ENCODE data around the gene DUSP16.
"Not testable (repeated sequence)": the region's sequence is repeated elsewhere in the genome, so short reads cannot be mapped to it uniquely, and the experiment has no call there.

Gene DUSP16

DNA sequence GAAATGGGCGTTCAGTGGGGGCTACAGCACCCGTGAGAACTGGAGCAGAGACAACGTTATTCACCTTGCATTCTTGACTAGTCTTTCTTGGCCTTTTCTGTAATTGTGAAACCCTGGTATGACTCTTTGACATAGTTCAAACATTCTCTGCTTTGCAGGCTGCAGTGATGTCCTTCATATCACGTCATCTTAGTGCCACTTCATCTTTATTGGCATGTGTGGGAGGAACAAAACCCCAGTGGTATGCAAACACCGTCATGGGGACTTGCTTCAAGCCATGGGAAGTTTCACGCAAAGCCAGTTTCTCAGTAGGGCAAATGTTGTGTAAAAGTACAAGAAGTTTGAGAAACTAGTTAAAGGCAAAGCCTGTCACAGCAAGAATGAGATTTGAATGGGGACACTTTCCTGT lies 20.2 kb upstream of the DUSP16 start:
- Histone ChIP-seq H3K4me2 (ENCODE audit: insufficient read depth, low read length) (no peak overlapping the region), H3K27ac (ENCODE audit: low read length) (no peak overlapping the region), H3K4me3 (ENCODE audit: low read depth in 1 of 2, low read length in 2 of 2) (no peak overlapping the region), H3K36me3 (ENCODE audit: insufficient read depth, low read length) (no peaks in the 10 kb centered on the region), H3K4me1 (ENCODE audit: insufficient read depth, low read length) (no peaks in the 10 kb centered on the region), H4K20me1 (ENCODE audit: insufficient read depth, low read length) (no peaks in the 10 kb centered on the region), H3K27me3 (ENCODE audit: insufficient read depth, low read length, poor library complexity) (peaks cover 18% of the 10 kb centered on the region), H3K9ac (ENCODE audit: low read depth, low read length) (no peak overlapping the region), H3K9me3 (ENCODE audit: insufficient read depth, low read length, severe bottlenecking) (no peaks in the 10 kb centered on the region), H2AFZ (ENCODE audit: low read depth, low read length) (no peak overlapping the region), H3K79me2 (ENCODE audit: insufficient read depth, low read length) (no peaks in the 10 kb centered on the region)
- DNase-seq (no peak), ATAC-seq (ENCODE audit: insufficient read depth, low read depth) (no peak)
- no peak for TF ChIP-seq EZH2 (IDR thresholded peaks at IDR 0.05; ENCODE audit: borderline replicate concordance, low read depth, low read length, severe bottlenecking)
- TF ChIP-seq, protein P1, sequence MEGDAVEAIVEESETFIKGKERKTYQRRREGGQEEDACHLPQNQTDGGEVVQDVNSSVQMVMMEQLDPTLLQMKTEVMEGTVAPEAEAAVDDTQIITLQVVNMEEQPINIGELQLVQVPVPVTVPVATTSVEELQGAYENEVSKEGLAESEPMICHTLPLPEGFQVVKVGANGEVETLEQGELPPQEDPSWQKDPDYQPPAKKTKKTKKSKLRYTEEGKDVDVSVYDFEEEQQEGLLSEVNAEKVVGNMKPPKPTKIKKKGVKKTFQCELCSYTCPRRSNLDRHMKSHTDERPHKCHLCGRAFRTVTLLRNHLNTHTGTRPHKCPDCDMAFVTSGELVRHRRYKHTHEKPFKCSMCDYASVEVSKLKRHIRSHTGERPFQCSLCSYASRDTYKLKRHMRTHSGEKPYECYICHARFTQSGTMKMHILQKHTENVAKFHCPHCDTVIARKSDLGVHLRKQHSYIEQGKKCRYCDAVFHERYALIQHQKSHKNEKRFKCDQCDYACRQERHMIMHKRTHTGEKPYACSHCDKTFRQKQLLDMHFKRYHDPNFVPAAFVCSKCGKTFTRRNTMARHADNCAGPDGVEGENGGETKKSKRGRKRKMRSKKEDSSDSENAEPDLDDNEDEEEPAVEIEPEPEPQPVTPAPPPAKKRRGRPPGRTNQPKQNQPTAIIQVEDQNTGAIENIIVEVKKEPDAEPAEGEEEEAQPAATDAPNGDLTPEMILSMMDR (IDR thresholded peaks at IDR 0.05; ENCODE audit: borderline replicate concordance, extremely low read depth, low read length, poor library complexity, severe bottlenecking): no peak

DNA sequence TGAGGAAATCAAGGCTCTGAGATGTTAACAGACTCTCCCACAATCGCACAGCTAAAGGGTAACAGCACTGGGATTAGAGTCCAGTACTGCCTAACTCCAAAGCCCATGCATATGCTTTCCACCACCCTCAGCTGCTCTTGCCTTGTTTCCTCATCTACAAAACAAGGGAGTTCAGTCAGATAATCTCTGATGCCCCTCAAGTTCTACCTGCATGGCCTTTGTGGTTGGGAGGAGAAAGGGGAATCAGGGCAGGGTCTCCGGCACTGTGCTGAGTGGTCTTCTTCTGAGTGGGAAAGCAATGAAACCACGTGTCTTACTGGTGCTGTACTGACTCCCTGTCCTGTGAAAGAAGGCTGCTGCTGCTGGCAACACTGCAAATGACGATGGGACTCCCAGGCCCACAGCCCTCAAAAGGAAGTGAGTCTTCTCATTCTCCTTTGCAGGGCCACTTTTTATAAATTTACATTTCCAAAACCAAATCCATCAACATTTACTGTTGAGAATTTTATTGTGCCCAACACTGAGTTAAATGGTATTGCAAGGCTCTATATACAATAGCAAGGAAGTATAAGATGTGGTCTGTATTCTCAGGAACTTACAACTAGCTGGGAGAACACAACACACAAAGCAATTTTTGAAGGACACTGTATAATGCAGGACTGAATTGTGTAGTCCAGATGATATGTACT lies 19.7 kb upstream of the DUSP16 start:
- H3K27ac ChIP-seq (ENCODE audit: low read length): no peak overlapping the region
- no peak for DNase-seq
- no peak overlapping the region for H3K4me3 ChIP-seq (ENCODE audit: low read depth in 1 of 2, low read length in 2 of 2)
- TF ChIP-seq EZH2 (IDR thresholded peaks at IDR 0.05; ENCODE audit: borderline replicate concordance, low read depth, low read length, severe bottlenecking): no peak
- TF ChIP-seq, protein P1 (IDR thresholded peaks at IDR 0.05; ENCODE audit: borderline replicate concordance, extremely low read depth, low read length, poor library complexity, severe bottlenecking): no peak
- no peaks in the 10 kb centered on the region for H3K79me2 ChIP-seq (ENCODE audit: insufficient read depth, low read length)
- H4K20me1 ChIP-seq (ENCODE audit: insufficient read depth, low read length): no peaks in the 10 kb centered on the region
- H2AFZ ChIP-seq (ENCODE audit: low read depth, low read length): no peak overlapping the region
- no peaks in the 10 kb centered on the region for H3K4me1 ChIP-seq (ENCODE audit: insufficient read depth, low read length)
- H3K36me3 ChIP-seq (ENCODE audit: insufficient read depth, low read length): no peaks in the 10 kb centered on the region
- peaks cover 19% of the 10 kb centered on the region for H3K27me3 ChIP-seq (ENCODE audit: insufficient read depth, low read length, poor library complexity)
- H3K4me2 ChIP-seq (ENCODE audit: insufficient read depth, low read length): no peak overlapping the region
- H3K9ac ChIP-seq (ENCODE audit: low read depth, low read length): no peak overlapping the region
- ATAC-seq (ENCODE audit: insufficient read depth, low read depth): no peak
- H3K9me3 ChIP-seq (ENCODE audit: insufficient read depth, low read length, severe bottlenecking): no peaks in the 10 kb centered on the region

GRCh38 chr12:12580716-12581115 lies 18.1 kb upstream of the DUSP16 start:
- H4K20me1 ChIP-seq (ENCODE audit: insufficient read depth, low read length); DNase-seq; H3K4me1 ChIP-seq (ENCODE audit: insufficient read depth, low read length); ATAC-seq (ENCODE audit: insufficient read depth, low read depth); H3K79me2 ChIP-seq (ENCODE audit: insufficient read depth, low read length); H3K27ac ChIP-seq (ENCODE audit: low read length); H3K9me3 ChIP-seq (ENCODE audit: insufficient read depth, low read length, severe bottlenecking); H3K36me3 ChIP-seq (ENCODE audit: insufficient read depth, low read length); H3K9ac ChIP-seq (ENCODE audit: low read depth, low read length); H3K4me2 ChIP-seq (ENCODE audit: insufficient read depth, low read length); H2AFZ ChIP-seq (ENCODE audit: low read depth, low read length); H3K4me3 ChIP-seq (ENCODE audit: low read depth in 1 of 2, low read length in 2 of 2): not testable (repeated sequence)
- peaks cover 13% of the 10 kb centered on the region for H3K27me3 ChIP-seq (ENCODE audit: insufficient read depth, low read length, poor library complexity)

DNA sequence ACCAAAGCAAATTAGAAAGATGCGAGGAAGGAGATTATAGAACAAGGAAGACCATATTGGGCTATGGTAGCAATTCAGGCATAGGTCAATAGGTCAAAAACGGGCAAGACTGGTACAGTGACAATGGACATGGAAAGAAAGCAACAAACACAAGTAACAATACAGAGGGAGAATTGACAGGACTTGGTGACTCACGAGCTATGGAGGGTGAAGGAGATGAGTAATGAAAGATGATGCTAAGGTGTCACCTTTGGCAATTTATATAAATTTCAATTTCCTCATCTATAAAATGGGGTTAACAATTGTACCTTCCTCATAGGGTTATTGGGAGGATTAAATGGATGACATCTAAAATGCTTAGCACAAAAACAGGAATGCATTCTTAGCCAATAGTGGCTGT lies 15.1 kb upstream of the DUSP16 start:
- TF ChIP-seq, protein P1 (IDR thresholded peaks at IDR 0.05; ENCODE audit: borderline replicate concordance, extremely low read depth, low read length, poor library complexity, severe bottlenecking): no peak
- TF ChIP-seq EZH2 (IDR thresholded peaks at IDR 0.05; ENCODE audit: borderline replicate concordance, low read depth, low read length, severe bottlenecking): no peak
- Histone ChIP-seq H3K79me2 (ENCODE audit: insufficient read depth, low read length) (no peaks in the 10 kb centered on the region), H4K20me1 (ENCODE audit: insufficient read depth, low read length) (no peaks in the 10 kb centered on the region), H3K9me3 (ENCODE audit: insufficient read depth, low read length, severe bottlenecking) (no peaks in the 10 kb centered on the region), H3K27me3 (ENCODE audit: insufficient read depth, low read length, poor library complexity) (peaks cover 6% of the 10 kb centered on the region), H3K4me1 (ENCODE audit: insufficient read depth, low read length) (no peaks in the 10 kb centered on the region), H3K36me3 (ENCODE audit: insufficient read depth, low read length) (no peaks in the 10 kb centered on the region), H3K4me2 (ENCODE audit: insufficient read depth, low read length) (no peak overlapping the region), H2AFZ (ENCODE audit: low read depth, low read length) (no peak overlapping the region), H3K9ac (ENCODE audit: low read depth, low read length) (no peak overlapping the region), H3K27ac (ENCODE audit: low read length) (no peak overlapping the region), H3K4me3 (ENCODE audit: low read depth in 1 of 2, low read length in 2 of 2) (no peak overlapping the region)
- DNase-seq (no peak), ATAC-seq (ENCODE audit: insufficient read depth, low read depth) (no peak)
